ENCODE results near the gene AOPEP.

- no peak for TF ChIP-seq CTCF (conservative IDR thresholded peaks at IDR 0.05)
- no peak for TF ChIP-seq ZFX (IDR thresholded peaks at IDR 0.05)
Measured at GRCh38 chr9:94805585-94805984, 79.1 kb downstream of the AOPEP start.
